Right lobe of liver (tissue), 6 donors: ENCODE data around the gene PRPS2. TPM values are rescaled to one million over a fixed set of nuclear protein-coding genes. Genes with fewer than 3 reads are reported as not detected.

ENCODE experiments used
- ATAC-seq, 4 donors: fragments of 200-7000 bp; cut with Tn5 transposase; one replicate each; pipeline ENCODE4 v1.9.1; 2020; ENCODE audit warnings: mild to moderate bottlenecking in 4 of 4, moderate library complexity in 4 of 4
- DNase-seq, 3 donors: peaks; one replicate each; pipeline ENCODE4 v3.0.0-alpha.2; 2020
- H3K27ac ChIP-seq, 3 donors: fragments of 200-600 bp; one replicate each; pipeline ENCODE4 v1.8.0; 2022
- H3K27me3 ChIP-seq, 2 donors: fragments of 200-600 bp; one replicate each; pipeline ENCODE4 v1.8.0; 2022
- H3K36me3 ChIP-seq, 4 donors: fragments of 200-600 bp; sonication (generic) in 1 of 4; one replicate each; pipeline versions ENCODE4 v1.5.1 to v1.8.0; 2017 to 2022; ENCODE audit warnings: control low read depth in 1 of 4
- H3K4me1 ChIP-seq, 4 donors: fragments of 200-600 bp; sonication (generic) in 1 of 4; one replicate each; pipeline versions ENCODE4 v1.5.1 to v1.8.0; 2017 to 2022; ENCODE audit warnings: control low read depth in 1 of 4
- H3K4me3 ChIP-seq, 3 donors: fragments of 200-600 bp; one replicate each; pipeline ENCODE4 v1.8.0; 2022
- H3K9me3 ChIP-seq, 4 donors: fragments of 200-600 bp; sonication (generic) in 1 of 4; one replicate each; pipeline versions ENCODE4 v1.5.1 to v1.8.0; 2017 to 2022; ENCODE audit warnings: control low read depth in 1 of 4
- CTCF ChIP-seq, 4 donors: fragments of 200-600 bp in 3 of 4; fragments of 450-650 bp in 1 of 4; IDR thresholded peaks; one replicate each; pipeline versions ENCODE4 v1.5.1 to v1.8.0; 2016 to 2022; ENCODE audit warnings: antibody characterized with exemption in 4 of 4, mild to moderate bottlenecking in 2 of 4
- POLR2A ChIP-seq: fragments of 450-650 bp; IDR thresholded peaks from one replicate; pipeline ENCODE4 v1.6.1; 2017; ENCODE audit warnings: antibody characterized with exemption, mild to moderate bottlenecking
- WGBS: methylation state at CpG from one replicate; pipeline ENCODE4 v1.1.6; 2018; ENCODE audit warnings: low coverage, low lambda C conversion rate; ENCODE audit not compliant: insufficient coverage; ENCODE audit errors: missing lambda C conversion rate; 5-methylcytosine and 5-hydroxymethylcytosine counted together
- intact Hi-C, 2 donors: fragments of 100-400 bp; cut with DNase I; formaldehyde crosslinking; loops; one replicate each; pipeline versions ENCODE4 v1.11.2 to v1.14.1; 2022
- long read RNA-seq: library from polyadenylated mRNA; unstranded; transcript quantifications from one replicate; pipeline ENCODE4 v2.0.0, GENCODE V29; 2019
- total RNA-seq, 6 experiments: library from RNA; depleted of rRNA in 2 of 6; stranded (reverse); fragments of >200 nt in 2 of 6; fragmentation: NEBNext Ultra II Directional in 3 of 6; extraction: Animal tissue kit (Norgen Biotek cat#: 25700) in 3 of 6; gene quantifications; one replicate each; pipeline versions ENCODE4 v1.1.0 to v1.2.4, GENCODE V29; 2016 to 2023
- donor health status: DM: no; HTN: yes; CAD: no.
- donor health status: DM: no; HTN: no; CAD: no.
- donor health status: DM: no; HTN: no; CAD: no.
- donor health status: DM: no; HTN: yes; CAD: no.
- donor health status: DM: no; HTN: yes; CAD: no.

PRPS2 gene
- total RNA-seq: 10 to 100 TPM; 13.9 to 17.9 (median 15.0) TPM
- long read RNA-seq, partial matches to known transcripts: 0 of 2 reads
- long read RNA-seq, other reads (novel, unspliced or antisense): 2 of 2 reads

- WGBS: 15% methylated on average over 46 of the region's 113 CpGs
- peak within 1 kb of the TSS; percentile 45 to 71 (median 59) for H3K4me3 ChIP-seq
- no peaks in the 10 kb centered on the region for H3K9me3 ChIP-seq
- peak; percentile 79 to 82 (median 79) for DNase-seq
- TF ChIP-seq POLR2A: peak; percentile 21
- no peak for TF ChIP-seq CTCF (IDR thresholded peaks at IDR 0.05)
- H3K27me3 ChIP-seq: no peaks in the 10 kb centered on the region
- no peaks in the 10 kb centered on the region for H3K4me1 ChIP-seq
- peak; percentile 96 to 99 (median 98) for ATAC-seq
- peak within 1 kb of the TSS in 1 of 3 donors; percentile 26 for H3K27ac ChIP-seq
- no peaks in the 10 kb centered on the region for H3K36me3 ChIP-seq
- intact Hi-C loops: no loop called here
These were observed at the start of gene PRPS2 for GRCh38 chrX:12791257-12792228. Gene PRPS2, plus strand, starts transcription at chrX:12791412. Its CDS starts 86 bp downstream, at chrX:12791498.

DNA sequence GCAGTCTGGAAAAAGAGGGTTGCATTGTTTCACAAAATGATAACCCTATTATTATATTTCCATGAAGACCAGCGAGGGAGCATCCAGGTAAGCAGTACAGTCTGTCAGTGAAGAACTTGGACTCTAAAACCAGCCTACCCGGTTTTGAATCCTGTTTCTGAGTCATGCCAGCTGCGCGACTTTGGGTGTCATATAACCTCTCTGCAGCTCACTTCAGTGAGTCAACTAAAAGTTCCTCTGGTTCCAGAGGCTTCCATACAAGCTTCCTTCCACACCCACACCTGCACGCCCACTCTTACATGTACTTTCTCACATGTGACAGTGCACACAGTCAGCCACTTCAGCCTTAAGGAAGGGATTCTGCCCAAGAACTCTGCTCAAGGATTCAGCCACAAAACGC, 49.8 kb upstream of the PRPS2 start:
- no peak overlapping the region for H3K4me3 ChIP-seq
- H3K9me3 ChIP-seq: no peaks in the 10 kb centered on the region
- no peaks in the 10 kb centered on the region for H3K4me1 ChIP-seq
- H3K27me3 ChIP-seq: no peaks in the 10 kb centered on the region
- DNase-seq: no peak
- 44% methylated on average over 4 of the region's 6 CpGs for WGBS
- H3K36me3 ChIP-seq: no peaks in the 10 kb centered on the region
- no peak for TF ChIP-seq POLR2A
- no peak for TF ChIP-seq CTCF (IDR thresholded peaks at IDR 0.05)
- intact Hi-C loops: no loop called here
- ATAC-seq: no peak
- H3K27ac ChIP-seq: no peak overlapping the region

- no peaks in the 10 kb centered on the region for H3K27me3 ChIP-seq
- H3K27ac ChIP-seq: no peak overlapping the region
- DNase-seq (no peak), ATAC-seq (no peak)
- H3K4me3 ChIP-seq: no peak overlapping the region
- TF ChIP-seq CTCF (IDR thresholded peaks at IDR 0.05) (no peak), POLR2A (no peak)
- no peaks in the 10 kb centered on the region for H3K4me1 ChIP-seq
- 67% methylated on average over 1 of the region's 1 CpG for whole genome bisulfite sequencing
- no peaks in the 10 kb centered on the region for H3K36me3 ChIP-seq
- intact Hi-C loops: no loop called here
- no peaks in the 10 kb centered on the region for H3K9me3 ChIP-seq
These were observed 43.8 kb upstream of the PRPS2 start for GRCh38 chrX:12747433-12747832.

- 28% methylated on average over 1 of the region's 1 CpG for WGBS
- Histone ChIP-seq H3K9me3 (no peaks in the 10 kb centered on the region), H3K36me3 (no peaks in the 10 kb centered on the region), H3K4me3 (no peak overlapping the region), H3K4me1 (no peaks in the 10 kb centered on the region), H3K27ac (no peak overlapping the region), H3K27me3 (no peaks in the 10 kb centered on the region)
- ATAC-seq (no peak), DNase-seq (no peak)
- TF ChIP-seq POLR2A: no peak
- no peak for TF ChIP-seq CTCF (IDR thresholded peaks at IDR 0.05)
- intact Hi-C loops: no loop called here
These were observed 39.3 kb upstream of the PRPS2 start for GRCh38 chrX:12751887-12752286.
